ENCODE measurements around the gene LYPD6B.

The LYPD6B gene

GRCh38 chr2:149044500-149044899 lies 6.0 kb downstream of the LYPD6B start:
- DNase-seq: no peak

GRCh38 chr2:149047118-149047517 lies 8.6 kb downstream of the LYPD6B start:
- no peak for DNase-seq

- DNase-seq: no peak
These were observed 10.6 kb downstream of the LYPD6B start for GRCh38 chr2:149049142-149049541.

- DNase-seq: no peak
These were observed 11.7 kb downstream of the LYPD6B start for GRCh38 chr2:149050188-149050587.

- no peak for DNase-seq
These were observed 17.3 kb downstream of the LYPD6B start for GRCh38 chr2:149055751-149056150.

GRCh38 chr2:149056541-149057255 lies 18.2 kb downstream of the LYPD6B start:
- DNase-seq: no peak

GRCh38 chr2:149057401-149057800 lies 18.9 kb downstream of the LYPD6B start:
- no peak for DNase-seq

- no peak for DNase-seq
These were observed 20.4 kb downstream of the LYPD6B start for GRCh38 chr2:149058936-149059335.

GRCh38 chr2:149059822-149060221 lies 21.3 kb downstream of the LYPD6B start:
- no peak for DNase-seq

GRCh38 chr2:149061133-149061745 lies 22.7 kb downstream of the LYPD6B start:
- no peak for DNase-seq

GRCh38 chr2:149062531-149062930 lies 24.0 kb downstream of the LYPD6B start:
- DNase-seq: no peak

- DNase-seq: no peak
These were observed 24.7 kb downstream of the LYPD6B start for GRCh38 chr2:149063177-149063576.

GRCh38 chr2:149064365-149064841 lies 25.9 kb downstream of the LYPD6B start:
- no peak for DNase-seq

- no peak for DNase-seq
These were observed 26.5 kb downstream of the LYPD6B start for GRCh38 chr2:149064856-149065630.

- no peak for DNase-seq
These were observed 29.9 kb downstream of the LYPD6B start for GRCh38 chr2:149068225-149068995.

GRCh38 chr2:149068996-149069888 lies 30.7 kb downstream of the LYPD6B start:
- peak; percentile 4 for DNase-seq

GRCh38 chr2:149070681-149071320 lies 32.3 kb downstream of the LYPD6B start:
- no peak for DNase-seq

GRCh38 chr2:149075105-149075504 lies 36.6 kb downstream of the LYPD6B start:
- DNase-seq: no peak

GRCh38 chr2:149075853-149076252 lies 37.4 kb downstream of the LYPD6B start:
- DNase-seq: no peak

GRCh38 chr2:149076863-149077412 lies 38.4 kb downstream of the LYPD6B start:
- no peak for DNase-seq

GRCh38 chr2:149077861-149078260 lies 39.4 kb downstream of the LYPD6B start:
- no peak for DNase-seq
